HEK293 (cell line): Measurements from ENCODE around the gene ARFGAP1.
A peak's percentile ranks its signal among the peaks of the same experiment; 100 is the strongest.

Source experiments
- CTCF ChIA-PET: fragments of 350-600 bp; formaldehyde crosslinking; extraction: SDS; loops from one replicate; lab custom pipeline; 2021; ENCODE audit warnings: antibody characterized with exemption; lab: Yijun Ruan, JAX
- POLR2A ChIA-PET: fragments of 300-600 bp; formaldehyde crosslinking; extraction: SDS; loops from one replicate; lab custom pipeline; 2020; ENCODE audit warnings: antibody characterized with exemption, inconsistent platforms; lab: Yijun Ruan, JAX
- H3K27ac ChIP-seq: fragments of 200-500 bp; sonication (Bioruptor generic); 2 replicates; pipeline ENCODE4 v1.5.1; 2014; ENCODE audit warnings: low read depth, low read length, control low read depth, inconsistent platforms; ENCODE audit errors: extremely low read depth
- H3K36me3 ChIP-seq, 2 experiments: fragments of 200-500 bp in 1 of 2; sonication (Bioruptor generic) in 1 of 2; 1 replicate in 1 of 2; 2 replicates in 1 of 2; pipeline ENCODE4 v1.5.1; 2014 to 2017; ENCODE audit warnings: inconsistent platforms in 2 of 2, low read length in 2 of 2; ENCODE audit not compliant: control insufficient read depth in 2 of 2, insufficient read depth in 1 of 2
- H3K4me1 ChIP-seq: fragments of 200-500 bp; sonication (Bioruptor generic); 2 replicates; pipeline ENCODE4 v1.5.1; 2014; ENCODE audit warnings: mild to moderate bottlenecking, low read length, inconsistent platforms; ENCODE audit not compliant: control insufficient read depth, insufficient read depth
- H3K4me3 ChIP-seq: 2 replicates; pipeline ENCODE4 v1.5.1; 2011; ENCODE audit warnings: low read depth, mild to moderate bottlenecking, control low read depth, low read length, moderate library complexity
- H3K9me3 ChIP-seq: fragments of 200-500 bp; sonication (Bioruptor generic); 2 replicates; pipeline ENCODE4 v1.5.1; 2014; ENCODE audit warnings: low read depth, low read length, inconsistent platforms; ENCODE audit not compliant: control insufficient read depth, insufficient read depth
- EGR2 ChIP-seq: fragments of 450-650 bp; formaldehyde crosslinking; IDR thresholded peaks from 2 replicates; pipeline ENCODE4 v1.5.1; 2016; ENCODE audit warnings: low read depth, missing biosample characterization, missing genetic modification characterization
- KLF9 ChIP-seq: fragments of 450-650 bp; formaldehyde crosslinking; IDR thresholded peaks from 2 replicates; pipeline ENCODE4 v1.5.1; 2016; ENCODE audit warnings: missing biosample characterization, missing genetic modification characterization, low read depth
- SALL2 ChIP-seq: fragments of 450-650 bp; formaldehyde crosslinking; IDR thresholded peaks from 2 replicates; pipeline ENCODE4 v1.5.0; 2017; ENCODE audit warnings: missing biosample characterization, mild to moderate bottlenecking, missing genetic modification characterization, borderline replicate concordance
- SCRT2 ChIP-seq: fragments of 450-650 bp; formaldehyde crosslinking; IDR thresholded peaks from 2 replicates; pipeline ENCODE4 v1.5.1; 2016; ENCODE audit warnings: missing biosample characterization, missing genetic modification characterization
- ZFHX2 ChIP-seq: fragments of 450-650 bp; formaldehyde crosslinking; conservative IDR thresholded peaks from 2 replicates; pipeline ENCODE4 v1.5.1; 2016; ENCODE audit warnings: missing biosample characterization, missing genetic modification characterization
- ZFP69B ChIP-seq: fragments of 450-650 bp; formaldehyde crosslinking; IDR thresholded peaks from 2 replicates; pipeline ENCODE4 v1.5.1; 2016; ENCODE audit warnings: missing biosample characterization, missing genetic modification characterization
- ZNF121 ChIP-seq: fragments of 450-650 bp; formaldehyde crosslinking; IDR thresholded peaks from 2 replicates; pipeline ENCODE4 v1.5.1; 2016; ENCODE audit warnings: missing biosample characterization, missing genetic modification characterization
- ZNF280D ChIP-seq: fragments of 450-650 bp; formaldehyde crosslinking; IDR thresholded peaks from 2 replicates; pipeline ENCODE4 v1.5.1; 2016; ENCODE audit warnings: missing biosample characterization, missing genetic modification characterization
- ZNF311 ChIP-seq: fragments of 450-650 bp; formaldehyde crosslinking; IDR thresholded peaks from 2 replicates; pipeline ENCODE4 v1.5.1; 2017; ENCODE audit warnings: missing biosample characterization, missing genetic modification characterization, borderline replicate concordance
- ZNF37A ChIP-seq: fragments of 450-650 bp; IDR thresholded peaks from 2 replicates; pipeline ENCODE4 v1.5.1; 2018; ENCODE audit warnings: missing biosample characterization, missing genetic modification characterization
- ZNF514 ChIP-seq: fragments of 450-650 bp; formaldehyde crosslinking; IDR thresholded peaks from 2 replicates; pipeline ENCODE4 v1.5.1; 2016; ENCODE audit warnings: missing biosample characterization, missing genetic modification characterization
- ZNF785 ChIP-seq: fragments of 450-650 bp; formaldehyde crosslinking; IDR thresholded peaks from 2 replicates; pipeline ENCODE4 v1.5.1; 2016; ENCODE audit warnings: missing biosample characterization, missing genetic modification characterization
- TF ChIP-seq, protein P1 (sequence below): fragments of 450-650 bp; formaldehyde crosslinking; IDR thresholded peaks from 2 replicates; pipeline ENCODE4 v1.5.1; 2016; ENCODE audit warnings: missing biosample characterization, missing genetic modification characterization
- TF ChIP-seq, protein P2 (sequence below): fragments of 450-650 bp; formaldehyde crosslinking; IDR thresholded peaks from 2 replicates; pipeline ENCODE4 v1.5.1; 2016; ENCODE audit warnings: missing biosample characterization, missing genetic modification characterization
- TF ChIP-seq, protein P3 (sequence below): fragments of 450-650 bp; formaldehyde crosslinking; IDR thresholded peaks from 2 replicates; pipeline ENCODE4 v1.5.1; 2017; ENCODE audit warnings: missing biosample characterization, mild to moderate bottlenecking, missing genetic modification characterization, moderate library complexity

Gene ARFGAP1

DNA sequence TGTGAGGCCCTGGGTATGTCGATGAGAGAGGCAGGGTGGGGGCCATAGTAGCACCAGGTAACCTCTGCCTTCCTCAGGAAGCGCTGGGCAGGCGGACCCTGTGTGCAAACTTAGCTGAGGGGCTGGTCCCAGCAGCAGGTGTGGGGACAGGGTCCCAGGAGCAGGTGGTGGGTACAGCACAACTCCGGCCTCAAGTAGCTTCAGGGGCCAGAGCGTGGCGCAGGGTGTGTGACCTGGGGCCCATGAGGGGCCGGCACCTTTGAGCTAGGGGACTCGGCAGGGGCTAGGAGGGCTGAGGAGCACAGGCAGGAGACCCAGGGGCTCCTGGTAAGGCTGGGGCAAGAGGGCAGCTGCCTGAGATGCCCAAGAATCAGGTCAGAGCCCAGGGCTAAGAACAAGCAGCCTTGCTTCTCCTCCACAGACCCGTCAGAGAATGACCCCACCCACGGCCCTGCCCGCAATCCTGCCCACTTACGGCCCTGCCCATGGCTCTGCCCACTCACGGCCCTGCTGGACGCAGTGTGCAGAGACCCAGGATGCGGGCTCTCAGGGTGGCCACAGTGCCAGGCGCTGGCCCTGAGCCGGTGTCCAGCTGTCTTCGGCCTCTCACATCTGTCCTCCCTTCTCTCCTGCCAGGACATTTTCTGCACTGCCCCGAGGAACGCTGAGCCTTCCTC lies 57.6 kb downstream of the ARFGAP1 start:
- POLR2A ChIA-PET = no interaction called here

DNA sequence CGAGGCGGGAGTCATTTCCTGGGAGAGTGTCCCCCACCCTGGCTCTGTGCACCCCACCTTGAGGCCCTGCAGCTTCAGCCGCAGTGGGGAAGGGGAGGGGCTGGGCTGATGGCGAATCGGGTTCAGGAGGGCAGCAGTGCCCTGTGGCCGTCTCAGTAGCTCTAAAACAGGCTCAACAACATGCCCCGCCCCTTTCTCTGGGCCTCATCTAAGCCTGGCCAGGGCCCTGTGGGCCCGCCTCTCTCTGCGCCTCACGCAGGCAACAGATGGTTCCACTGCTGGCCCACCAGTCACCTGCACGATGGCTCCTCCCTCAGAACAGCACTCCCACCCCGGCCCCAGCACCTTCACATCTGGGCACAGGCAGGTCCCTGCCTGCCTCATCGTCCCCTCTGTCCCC lies 58.3 kb downstream of the ARFGAP1 start:
- Histone ChIP-seq H3K4me1 (no peaks in the 10 kb centered on the region), H3K27ac (no peak overlapping the region), H3K4me3 (no peak overlapping the region), H3K9me3 (no peaks in the 10 kb centered on the region), H3K36me3 (no peaks in the 10 kb centered on the region)
- ChIA-PET CTCF (no interaction called here), POLR2A (no interaction called here)
- TF ChIP-seq EGR2 (tag by site-specific recombination) = no peak
- TF ChIP-seq ZNF785 = no peak
- TF ChIP-seq, protein P1, sequence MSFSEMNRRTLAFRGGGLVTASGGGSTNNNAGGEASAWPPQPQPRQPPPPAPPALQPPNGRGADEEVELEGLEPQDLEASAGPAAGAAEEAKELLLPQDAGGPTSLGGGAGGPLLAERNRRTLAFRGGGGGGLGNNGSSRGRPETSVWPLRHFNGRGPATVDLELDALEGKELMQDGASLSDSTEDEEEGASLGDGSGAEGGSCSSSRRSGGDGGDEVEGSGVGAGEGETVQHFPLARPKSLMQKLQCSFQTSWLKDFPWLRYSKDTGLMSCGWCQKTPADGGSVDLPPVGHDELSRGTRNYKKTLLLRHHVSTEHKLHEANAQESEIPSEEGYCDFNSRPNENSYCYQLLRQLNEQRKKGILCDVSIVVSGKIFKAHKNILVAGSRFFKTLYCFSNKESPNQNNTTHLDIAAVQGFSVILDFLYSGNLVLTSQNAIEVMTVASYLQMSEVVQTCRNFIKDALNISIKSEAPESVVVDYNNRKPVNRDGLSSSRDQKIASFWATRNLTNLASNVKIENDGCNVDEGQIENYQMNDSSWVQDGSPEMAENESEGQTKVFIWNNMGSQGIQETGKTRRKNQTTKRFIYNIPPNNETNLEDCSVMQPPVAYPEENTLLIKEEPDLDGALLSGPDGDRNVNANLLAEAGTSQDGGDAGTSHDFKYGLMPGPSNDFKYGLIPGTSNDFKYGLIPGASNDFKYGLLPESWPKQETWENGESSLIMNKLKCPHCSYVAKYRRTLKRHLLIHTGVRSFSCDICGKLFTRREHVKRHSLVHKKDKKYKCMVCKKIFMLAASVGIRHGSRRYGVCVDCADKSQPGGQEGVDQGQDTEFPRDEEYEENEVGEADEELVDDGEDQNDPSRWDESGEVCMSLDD (tag by site-specific recombination) = no peak
- no peak for TF ChIP-seq ZNF37A (tag by site-specific recombination)
- TF ChIP-seq ZNF121 = no peak
- no peak for TF ChIP-seq ZFHX2 (tag by site-specific recombination)
- TF ChIP-seq, protein P2, sequence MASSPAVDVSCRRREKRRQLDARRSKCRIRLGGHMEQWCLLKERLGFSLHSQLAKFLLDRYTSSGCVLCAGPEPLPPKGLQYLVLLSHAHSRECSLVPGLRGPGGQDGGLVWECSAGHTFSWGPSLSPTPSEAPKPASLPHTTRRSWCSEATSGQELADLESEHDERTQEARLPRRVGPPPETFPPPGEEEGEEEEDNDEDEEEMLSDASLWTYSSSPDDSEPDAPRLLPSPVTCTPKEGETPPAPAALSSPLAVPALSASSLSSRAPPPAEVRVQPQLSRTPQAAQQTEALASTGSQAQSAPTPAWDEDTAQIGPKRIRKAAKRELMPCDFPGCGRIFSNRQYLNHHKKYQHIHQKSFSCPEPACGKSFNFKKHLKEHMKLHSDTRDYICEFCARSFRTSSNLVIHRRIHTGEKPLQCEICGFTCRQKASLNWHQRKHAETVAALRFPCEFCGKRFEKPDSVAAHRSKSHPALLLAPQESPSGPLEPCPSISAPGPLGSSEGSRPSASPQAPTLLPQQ (tag by site-specific recombination) = peak; percentile 58
- TF ChIP-seq ZFP69B (tag by site-specific recombination) = peak; percentile 85
- TF ChIP-seq SCRT2 (tag by site-specific recombination) = peak; percentile 66

More for the DNA sequence above, 57.6 kb downstream of the ARFGAP1 start:
- Histone ChIP-seq H3K4me3 (no peak overlapping the region), H3K27ac (no peak overlapping the region), H3K4me1 (no peaks in the 10 kb centered on the region), H3K9me3 (no peaks in the 10 kb centered on the region), H3K36me3 (no peaks in the 10 kb centered on the region)
- CTCF ChIA-PET = no interaction called here
- peak; percentile 51 for TF ChIP-seq EGR2 (tag by site-specific recombination)
- no peak for TF ChIP-seq KLF9 (tag by site-specific recombination)
- TF ChIP-seq, protein P3, sequence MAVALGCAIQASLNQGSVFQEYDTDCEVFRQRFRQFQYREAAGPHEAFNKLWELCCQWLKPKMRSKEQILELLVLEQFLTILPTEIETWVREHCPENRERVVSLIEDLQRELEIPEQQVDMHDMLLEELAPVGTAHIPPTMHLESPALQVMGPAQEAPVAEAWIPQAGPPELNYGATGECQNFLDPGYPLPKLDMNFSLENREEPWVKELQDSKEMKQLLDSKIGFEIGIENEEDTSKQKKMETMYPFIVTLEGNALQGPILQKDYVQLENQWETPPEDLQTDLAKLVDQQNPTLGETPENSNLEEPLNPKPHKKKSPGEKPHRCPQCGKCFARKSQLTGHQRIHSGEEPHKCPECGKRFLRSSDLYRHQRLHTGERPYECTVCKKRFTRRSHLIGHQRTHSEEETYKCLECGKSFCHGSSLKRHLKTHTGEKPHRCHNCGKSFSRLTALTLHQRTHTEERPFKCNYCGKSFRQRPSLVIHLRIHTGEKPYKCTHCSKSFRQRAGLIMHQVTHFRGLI (tag by site-specific recombination) = no peak
- peak; percentile 34; the same call in 1 of the 2 replicates for TF ChIP-seq ZFHX2 (tag by site-specific recombination)

DNA sequence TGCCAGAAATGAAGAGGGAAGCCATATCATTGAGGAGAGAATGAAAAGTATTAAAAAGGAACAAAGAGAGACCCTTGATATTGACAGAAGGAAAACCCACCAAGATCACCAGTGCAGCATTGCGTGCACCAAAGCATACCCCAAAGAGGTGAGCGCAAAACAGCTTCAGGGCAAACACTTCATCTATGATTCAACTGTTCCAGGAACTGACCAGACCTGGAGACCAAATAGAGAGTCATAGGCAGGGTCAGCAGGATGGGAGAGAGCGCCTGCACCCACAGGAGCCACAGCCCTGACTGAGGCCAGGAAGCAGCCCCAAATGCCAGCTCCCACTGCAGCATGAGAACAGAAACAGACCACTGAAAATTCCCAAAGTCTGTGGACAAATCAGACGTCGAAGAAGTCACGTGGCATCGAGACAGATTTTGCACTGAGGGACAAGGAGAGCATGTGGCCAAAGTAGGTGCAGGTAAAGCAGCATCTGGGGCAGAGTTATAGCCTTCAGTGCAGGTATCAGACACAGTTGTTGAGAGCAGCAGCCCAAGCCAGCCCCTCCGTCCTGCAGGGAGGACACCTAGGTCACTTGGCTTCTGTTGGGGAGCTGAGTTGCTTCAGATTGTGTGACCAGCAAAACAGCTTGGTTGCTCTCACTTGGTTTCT lies 59.3 kb downstream of the ARFGAP1 start:
- Histone ChIP-seq H3K4me3 (no peak overlapping the region), H3K27ac (no peak overlapping the region), H3K4me1 (no peaks in the 10 kb centered on the region), H3K9me3 (no peaks in the 10 kb centered on the region), H3K36me3 (no peaks in the 10 kb centered on the region)
- POLR2A ChIA-PET = no interaction called here
- CTCF ChIA-PET = no interaction called here
- 0 out of 2 replicates have a peak, but pooled peaks have one; percentile 14 for TF ChIP-seq ZNF280D (tag by site-specific recombination)
- no peak for TF ChIP-seq ZNF311
- TF ChIP-seq ZNF514 (tag by site-specific recombination) = no peak
- TF ChIP-seq SALL2 (tag by site-specific recombination) = no peak
